Lung (tissue), 12 donors: ENCODE results near the gene DIDO1. TPM values are rescaled to one million over a fixed set of nuclear protein-coding genes. Genes with fewer than 3 reads are reported as not detected.

ENCODE experiments used
- ATAC-seq: fragments of 200-7000 bp; cut with Tn5 transposase; one replicate; pipeline ENCODE4 v1.9.1; 2020; ENCODE audit warnings: moderate number of reproducible peaks; ENCODE audit not compliant: insufficient read depth, low FRiP score
- DNase-seq, 3 donors: peaks; one replicate each; pipeline ENCODE4 v3.0.0-alpha.2; 2013 to 2017
- H3K27ac ChIP-seq, 2 donors: one replicate each; pipeline ENCODE4 v1.5.1; 2013; ENCODE audit warnings: mild to moderate bottlenecking in 2 of 2, moderate library complexity in 2 of 2, control low read depth in 1 of 2, inconsistent platforms in 1 of 2, low read depth in 1 of 2, low read length in 1 of 2
- H3K27me3 ChIP-seq, 3 donors: one replicate each; pipeline ENCODE4 v1.5.1; 2013; ENCODE audit warnings: low read length in 2 of 3; ENCODE audit not compliant: control insufficient read depth in 3 of 3, insufficient read depth in 3 of 3
- H3K36me3 ChIP-seq, 4 donors: one replicate each; pipeline ENCODE4 v1.5.1; 2013; ENCODE audit warnings: low read length in 4 of 4, mild to moderate bottlenecking in 1 of 4, moderate library complexity in 1 of 4; ENCODE audit not compliant: control insufficient read depth in 4 of 4, insufficient read depth in 4 of 4
- H3K4me1 ChIP-seq, 5 donors: one replicate each; pipeline ENCODE4 v1.5.1; 2013; ENCODE audit warnings: low read length in 5 of 5, mild to moderate bottlenecking in 2 of 5, moderate library complexity in 1 of 5; ENCODE audit not compliant: control insufficient read depth in 5 of 5, insufficient read depth in 5 of 5
- H3K4me3 ChIP-seq: one replicate; pipeline ENCODE4 v1.5.1; 2013; ENCODE audit warnings: mild to moderate bottlenecking, control low read depth, moderate library complexity
- H3K9ac ChIP-seq, 2 donors: one replicate each; pipeline ENCODE4 v1.5.1; 2013; ENCODE audit warnings: low read length in 2 of 2, control low read depth in 1 of 2; ENCODE audit not compliant: insufficient read depth in 1 of 2
- H3K9me3 ChIP-seq, 4 donors: one replicate each; pipeline ENCODE4 v1.5.1; 2013; ENCODE audit warnings: low read length in 3 of 4, mild to moderate bottlenecking in 1 of 4, moderate library complexity in 1 of 4; ENCODE audit not compliant: control insufficient read depth in 4 of 4, insufficient read depth in 3 of 4
- WGBS, 2 donors: extraction: QIAGEN DNeasy Blood & Tissue Kit; methylation state at CpG; one replicate each; pipeline ENCODE4 v1.1.7; 2013; 5-methylcytosine and 5-hydroxymethylcytosine counted together
- polyA plus RNA-seq, 2 donors: library from polyadenylated mRNA; stranded (reverse); fragments of 200-250 nt; gene quantifications; one replicate each; pipeline ENCODE4 v1.2.1, GENCODE V29; 2013
- total RNA-seq, 2 donors: library from RNA; depleted of rRNA in 1 of 2; stranded (reverse); fragments of >200 nt in 1 of 2; gene quantifications; one replicate each; pipeline ENCODE4 v1.2.1, GENCODE V29; 2014 to 2021
- TF ChIP-seq, protein P1 (sequence below): IDR thresholded peaks from 2 replicates; pipeline ENCODE4 v1.5.1; 2012; ENCODE audit warnings: mild to moderate bottlenecking; ENCODE audit errors: control extremely low read depth, extremely low read depth
- donor health status: control.
- donor health status: control.
- donor health status: Bipolar disorder and iron deficiency.
- donor health status: healthy.
- donor health status: DM: yes; HTN: yes; CAD: no.

The DIDO1 gene
- total and polyA plus RNA-seq, 4 donors: 19.6 to 71.2 (median 35.8) TPM

DNA sequence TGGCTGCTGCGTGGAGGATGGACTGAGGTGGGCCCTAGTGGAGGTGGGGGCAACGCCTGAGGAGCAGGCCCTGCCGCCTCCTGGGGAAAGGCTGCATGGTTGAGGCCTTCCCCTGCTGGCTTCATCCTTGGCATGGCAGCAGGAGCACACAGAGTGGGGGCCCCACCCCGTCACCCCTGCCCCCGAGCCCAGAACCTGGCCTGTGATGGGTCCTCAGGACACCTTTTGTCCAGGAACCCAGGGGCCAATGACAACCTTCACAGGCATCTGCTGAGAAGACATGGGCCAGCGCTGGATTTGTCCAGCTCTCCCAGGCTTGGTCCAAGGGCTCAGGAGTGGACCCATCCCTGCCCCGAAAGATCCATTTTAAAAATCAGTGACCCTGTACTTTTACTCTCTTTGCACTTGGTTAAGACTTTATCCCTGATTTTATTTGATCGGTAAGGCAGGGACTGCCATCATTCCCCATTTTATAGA, 25.6 kb upstream of the DIDO1 start:
- H3K4me1 ChIP-seq: peaks cover 0 to 23% (median 20%) of the 10 kb centered on the region in 5 donors
- 88% methylated on average over 8 of the region's 8 CpGs for WGBS, 2 donors
- H3K27me3 ChIP-seq: no peaks in the 10 kb centered on the region
- ATAC-seq (no peak), DNase-seq (no peak)
- no peak overlapping the region for H3K4me3 ChIP-seq
- H3K9me3 ChIP-seq: peaks cover 0 to 2% (median 0%) of the 10 kb centered on the region in 4 donors
- TF ChIP-seq, protein P1, sequence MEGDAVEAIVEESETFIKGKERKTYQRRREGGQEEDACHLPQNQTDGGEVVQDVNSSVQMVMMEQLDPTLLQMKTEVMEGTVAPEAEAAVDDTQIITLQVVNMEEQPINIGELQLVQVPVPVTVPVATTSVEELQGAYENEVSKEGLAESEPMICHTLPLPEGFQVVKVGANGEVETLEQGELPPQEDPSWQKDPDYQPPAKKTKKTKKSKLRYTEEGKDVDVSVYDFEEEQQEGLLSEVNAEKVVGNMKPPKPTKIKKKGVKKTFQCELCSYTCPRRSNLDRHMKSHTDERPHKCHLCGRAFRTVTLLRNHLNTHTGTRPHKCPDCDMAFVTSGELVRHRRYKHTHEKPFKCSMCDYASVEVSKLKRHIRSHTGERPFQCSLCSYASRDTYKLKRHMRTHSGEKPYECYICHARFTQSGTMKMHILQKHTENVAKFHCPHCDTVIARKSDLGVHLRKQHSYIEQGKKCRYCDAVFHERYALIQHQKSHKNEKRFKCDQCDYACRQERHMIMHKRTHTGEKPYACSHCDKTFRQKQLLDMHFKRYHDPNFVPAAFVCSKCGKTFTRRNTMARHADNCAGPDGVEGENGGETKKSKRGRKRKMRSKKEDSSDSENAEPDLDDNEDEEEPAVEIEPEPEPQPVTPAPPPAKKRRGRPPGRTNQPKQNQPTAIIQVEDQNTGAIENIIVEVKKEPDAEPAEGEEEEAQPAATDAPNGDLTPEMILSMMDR: no peak
- H3K9ac ChIP-seq: no peak overlapping the region
- peak overlapping the region in 1 of 2 donors; percentile 36 for H3K27ac ChIP-seq
- H3K36me3 ChIP-seq: peaks cover 2 to 26% (median 17%) of the 10 kb centered on the region in 4 donors

DNA sequence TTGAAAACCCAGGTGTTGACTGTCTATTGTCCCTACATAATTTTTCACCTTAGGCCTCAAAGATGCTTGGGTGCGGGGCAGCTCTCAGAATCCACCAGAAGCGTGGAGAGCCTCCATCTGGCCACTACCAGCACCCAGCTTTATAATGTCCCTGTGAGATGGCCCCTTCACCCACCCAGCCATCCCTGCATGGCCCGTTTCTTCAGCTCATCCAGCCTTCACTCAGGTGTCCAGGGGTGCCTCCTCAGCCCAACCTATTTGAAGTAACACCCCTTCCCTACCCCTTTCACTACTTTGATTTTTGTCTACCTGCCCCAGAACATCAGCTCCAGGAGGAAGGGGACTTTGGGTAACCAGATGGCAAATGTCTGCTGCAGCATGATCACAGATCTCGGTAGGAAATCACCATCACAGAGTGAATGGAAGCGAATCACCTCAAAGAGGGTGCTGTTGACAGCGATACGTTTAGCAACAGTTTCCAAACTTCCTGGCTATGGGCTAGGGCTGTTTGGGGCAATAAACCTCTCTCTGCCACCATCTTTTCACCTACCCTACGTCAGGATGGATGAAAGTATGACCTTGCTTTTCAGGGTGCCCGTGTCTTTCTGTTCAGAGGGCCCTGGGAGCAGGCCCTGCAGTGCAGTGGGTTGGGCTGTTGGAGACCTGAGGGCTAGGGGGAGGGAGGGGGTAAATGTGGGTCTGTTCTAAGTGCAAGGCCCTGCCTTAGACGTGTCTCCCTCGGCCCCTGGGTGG, 25.0 kb upstream of the DIDO1 start:
- Histone ChIP-seq H3K4me1 (peaks cover 0 to 23% (median 20%) of the 10 kb centered on the region in 5 donors), H3K27ac (no peak overlapping the region), H3K9ac (no peak overlapping the region), H3K27me3 (no peaks in the 10 kb centered on the region), H3K36me3 (peaks cover 5 to 31% (median 20%) of the 10 kb centered on the region in 4 donors), H3K9me3 (peaks cover 0 to 2% (median 0%) of the 10 kb centered on the region in 4 donors), H3K4me3 (no peak overlapping the region)
- DNase-seq (no peak), ATAC-seq (no peak)
- 70 to 88% methylated on average over 11 of the region's 11 CpGs for WGBS, 2 donors
- TF ChIP-seq, protein P1: no peak

- ATAC-seq (no peak), DNase-seq (no peak)
- Histone ChIP-seq H3K27me3 (no peaks in the 10 kb centered on the region), H3K4me1 (peaks cover 0 to 23% (median 20%) of the 10 kb centered on the region in 5 donors), H3K9ac (no peak overlapping the region), H3K36me3 (peaks cover 9 to 37% (median 26%) of the 10 kb centered on the region in 4 donors), H3K4me3 (no peak overlapping the region), H3K27ac (no peak overlapping the region), H3K9me3 (peaks cover 0 to 2% (median 0%) of the 10 kb centered on the region in 4 donors)
- TF ChIP-seq, protein P1: no peak
- 92 to 98% methylated on average over 8 of the region's 8 CpGs for WGBS, 2 donors
Measured at GRCh38 chr20:62950741-62951140, 24.4 kb upstream of the DIDO1 start.
